ENCODE results near the gene LACTB. TPM values are rescaled to one million over a fixed set of nuclear protein-coding genes. Genes with fewer than 3 reads are reported as not detected.

LACTB gene
- polyA plus RNA-seq, 1 donor from 2014 or later, result 24.3 TPM

DNA sequence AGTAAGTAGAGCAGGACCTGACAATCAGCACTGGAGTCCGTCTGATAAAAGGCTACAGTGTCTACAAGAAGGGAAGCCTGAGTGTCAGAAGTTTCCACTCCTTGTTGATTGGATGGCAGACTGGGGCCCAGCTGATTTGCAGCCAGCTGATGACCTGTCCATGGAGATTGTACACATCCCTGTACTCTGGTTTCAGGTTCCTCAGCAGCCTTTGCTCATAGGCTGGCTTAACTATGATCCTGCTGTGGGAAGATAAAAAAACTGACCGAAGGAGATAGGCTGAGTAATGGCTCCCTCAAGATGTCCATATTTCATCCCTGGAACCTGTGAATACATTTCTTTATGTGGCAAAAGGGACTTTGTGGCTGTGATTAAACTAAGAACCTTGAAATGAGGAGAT, 11.7 kb upstream of the LACTB start:
- Histone ChIP-seq H2AFZ (ENCODE audit: low read depth, low read length) (no peak overlapping the region), H3K9ac (ENCODE audit: low read length) (no peak overlapping the region), H3K79me2 (replicated peaks; ENCODE audit: insufficient read depth, low read length) (no peaks in the 10 kb centered on the region), H4K20me1 (ENCODE audit: insufficient read depth) (no peaks in the 10 kb centered on the region), H3K9me3 (ENCODE audit: low read length) (no peaks in the 10 kb centered on the region), H3K9me2 (ENCODE audit: insufficient read depth, low read length) (no peaks in the 10 kb centered on the region), H3K27ac (ENCODE audit: low read length) (no peak overlapping the region), H3F3A (ENCODE audit: insufficient read depth, low read length, poor library complexity, severe bottlenecking) (no peaks in the 10 kb centered on the region), H3K4me3 (ENCODE audit: low read length) (no peak overlapping the region), H3K4me2 (ENCODE audit: low read length) (no peak overlapping the region), H3K27me3 (ENCODE audit: insufficient read depth, low read depth, low read length) (no peaks in the 10 kb centered on the region), H3K36me3 (ENCODE audit: insufficient read depth, low read length) (no peaks in the 10 kb centered on the region)
- TF ChIP-seq RAD21 (conservative IDR thresholded peaks at IDR 0.05) (no peak), POLR2AphosphoS5 (IDR thresholded peaks at IDR 0.05) (no peak), MXI1 (conservative IDR thresholded peaks at IDR 0.05; ENCODE audit: poor library complexity, severe bottlenecking) (no peak), EP300 (conservative IDR thresholded peaks at IDR 0.05; ENCODE audit: poor library complexity, severe bottlenecking) (no peak), EZH2 (IDR thresholded peaks at IDR 0.05; ENCODE audit: borderline replicate concordance, insufficient read depth, low read length, poor library complexity, severe bottlenecking) (no peak), TAF1 (IDR thresholded peaks at IDR 0.05; ENCODE audit: low read depth) (no peak), SMC3 (conservative IDR thresholded peaks at IDR 0.05; ENCODE audit: poor library complexity) (no peak)
- TF ChIP-seq, protein P1, sequence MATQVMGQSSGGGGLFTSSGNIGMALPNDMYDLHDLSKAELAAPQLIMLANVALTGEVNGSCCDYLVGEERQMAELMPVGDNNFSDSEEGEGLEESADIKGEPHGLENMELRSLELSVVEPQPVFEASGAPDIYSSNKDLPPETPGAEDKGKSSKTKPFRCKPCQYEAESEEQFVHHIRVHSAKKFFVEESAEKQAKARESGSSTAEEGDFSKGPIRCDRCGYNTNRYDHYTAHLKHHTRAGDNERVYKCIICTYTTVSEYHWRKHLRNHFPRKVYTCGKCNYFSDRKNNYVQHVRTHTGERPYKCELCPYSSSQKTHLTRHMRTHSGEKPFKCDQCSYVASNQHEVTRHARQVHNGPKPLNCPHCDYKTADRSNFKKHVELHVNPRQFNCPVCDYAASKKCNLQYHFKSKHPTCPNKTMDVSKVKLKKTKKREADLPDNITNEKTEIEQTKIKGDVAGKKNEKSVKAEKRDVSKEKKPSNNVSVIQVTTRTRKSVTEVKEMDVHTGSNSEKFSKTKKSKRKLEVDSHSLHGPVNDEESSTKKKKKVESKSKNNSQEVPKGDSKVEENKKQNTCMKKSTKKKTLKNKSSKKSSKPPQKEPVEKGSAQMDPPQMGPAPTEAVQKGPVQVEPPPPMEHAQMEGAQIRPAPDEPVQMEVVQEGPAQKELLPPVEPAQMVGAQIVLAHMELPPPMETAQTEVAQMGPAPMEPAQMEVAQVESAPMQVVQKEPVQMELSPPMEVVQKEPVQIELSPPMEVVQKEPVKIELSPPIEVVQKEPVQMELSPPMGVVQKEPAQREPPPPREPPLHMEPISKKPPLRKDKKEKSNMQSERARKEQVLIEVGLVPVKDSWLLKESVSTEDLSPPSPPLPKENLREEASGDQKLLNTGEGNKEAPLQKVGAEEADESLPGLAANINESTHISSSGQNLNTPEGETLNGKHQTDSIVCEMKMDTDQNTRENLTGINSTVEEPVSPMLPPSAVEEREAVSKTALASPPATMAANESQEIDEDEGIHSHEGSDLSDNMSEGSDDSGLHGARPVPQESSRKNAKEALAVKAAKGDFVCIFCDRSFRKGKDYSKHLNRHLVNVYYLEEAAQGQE (IDR thresholded peaks at IDR 0.05; ENCODE audit: borderline replicate concordance), result no peak
- TF ChIP-seq, protein P2, sequence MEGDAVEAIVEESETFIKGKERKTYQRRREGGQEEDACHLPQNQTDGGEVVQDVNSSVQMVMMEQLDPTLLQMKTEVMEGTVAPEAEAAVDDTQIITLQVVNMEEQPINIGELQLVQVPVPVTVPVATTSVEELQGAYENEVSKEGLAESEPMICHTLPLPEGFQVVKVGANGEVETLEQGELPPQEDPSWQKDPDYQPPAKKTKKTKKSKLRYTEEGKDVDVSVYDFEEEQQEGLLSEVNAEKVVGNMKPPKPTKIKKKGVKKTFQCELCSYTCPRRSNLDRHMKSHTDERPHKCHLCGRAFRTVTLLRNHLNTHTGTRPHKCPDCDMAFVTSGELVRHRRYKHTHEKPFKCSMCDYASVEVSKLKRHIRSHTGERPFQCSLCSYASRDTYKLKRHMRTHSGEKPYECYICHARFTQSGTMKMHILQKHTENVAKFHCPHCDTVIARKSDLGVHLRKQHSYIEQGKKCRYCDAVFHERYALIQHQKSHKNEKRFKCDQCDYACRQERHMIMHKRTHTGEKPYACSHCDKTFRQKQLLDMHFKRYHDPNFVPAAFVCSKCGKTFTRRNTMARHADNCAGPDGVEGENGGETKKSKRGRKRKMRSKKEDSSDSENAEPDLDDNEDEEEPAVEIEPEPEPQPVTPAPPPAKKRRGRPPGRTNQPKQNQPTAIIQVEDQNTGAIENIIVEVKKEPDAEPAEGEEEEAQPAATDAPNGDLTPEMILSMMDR (IDR thresholded peaks at IDR 0.05; ENCODE audit: poor library complexity, severe bottlenecking), result no peak

DNA sequence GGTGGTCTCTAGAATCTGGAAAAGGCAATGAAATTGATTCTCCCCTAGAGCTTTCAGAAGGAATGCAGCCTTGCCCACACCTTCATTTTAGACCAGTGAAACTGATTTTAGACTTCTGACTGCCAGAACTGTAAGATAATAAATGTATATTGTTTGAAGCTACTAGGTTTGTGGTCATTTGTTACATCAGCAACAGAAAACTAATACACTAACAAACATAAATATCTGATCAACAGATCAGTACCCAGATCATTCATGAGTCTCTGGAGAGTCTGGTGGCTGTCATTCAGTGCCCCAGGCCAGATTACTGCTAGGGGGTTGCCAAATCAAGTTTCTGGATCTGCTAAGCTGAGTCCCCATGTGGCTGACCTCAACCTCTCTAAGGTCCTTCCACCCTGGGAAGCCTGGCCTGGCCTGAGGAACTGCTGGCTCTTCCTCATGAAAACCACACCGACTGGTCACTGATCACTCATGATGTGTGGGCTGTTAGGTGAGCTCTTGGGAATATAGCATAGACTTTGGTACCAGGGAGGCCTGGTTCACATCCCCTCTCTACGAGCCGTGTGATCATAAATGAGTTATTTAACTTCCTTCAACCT, 11.1 kb upstream of the LACTB start:
- no peaks in the 10 kb centered on the region for H3K27me3 ChIP-seq (ENCODE audit: insufficient read depth, low read depth, low read length)
- TF ChIP-seq MXI1 (conservative IDR thresholded peaks at IDR 0.05; ENCODE audit: poor library complexity, severe bottlenecking), result no peak
- TF ChIP-seq POLR2AphosphoS5 (IDR thresholded peaks at IDR 0.05), result no peak
- no peak for TF ChIP-seq EP300 (conservative IDR thresholded peaks at IDR 0.05; ENCODE audit: poor library complexity, severe bottlenecking)
- no peak for TF ChIP-seq EZH2 (IDR thresholded peaks at IDR 0.05; ENCODE audit: borderline replicate concordance, insufficient read depth, low read length, poor library complexity, severe bottlenecking)
- TF ChIP-seq, protein P2 (IDR thresholded peaks at IDR 0.05; ENCODE audit: poor library complexity, severe bottlenecking), result no peak
- no peak for TF ChIP-seq SMC3 (conservative IDR thresholded peaks at IDR 0.05; ENCODE audit: poor library complexity)
- TF ChIP-seq, protein P1 (IDR thresholded peaks at IDR 0.05; ENCODE audit: borderline replicate concordance), result no peak
- TF ChIP-seq TAF1 (IDR thresholded peaks at IDR 0.05; ENCODE audit: low read depth), result no peak
- TF ChIP-seq RAD21 (conservative IDR thresholded peaks at IDR 0.05), result no peak
- H3K36me3 ChIP-seq (ENCODE audit: insufficient read depth, low read length), result no peaks in the 10 kb centered on the region
- H3F3A ChIP-seq (ENCODE audit: insufficient read depth, low read length, poor library complexity, severe bottlenecking), result no peaks in the 10 kb centered on the region
- H3K4me3 ChIP-seq (ENCODE audit: low read length), result no peak overlapping the region
- H3K79me2 ChIP-seq (replicated peaks; ENCODE audit: insufficient read depth, low read length), result no peaks in the 10 kb centered on the region
- H3K4me2 ChIP-seq (ENCODE audit: low read length), result no peak overlapping the region
- H4K20me1 ChIP-seq (ENCODE audit: insufficient read depth), result no peaks in the 10 kb centered on the region
- no peak overlapping the region for H3K9ac ChIP-seq (ENCODE audit: low read length)
- H3K9me2 ChIP-seq (ENCODE audit: insufficient read depth, low read length), result no peaks in the 10 kb centered on the region
- H2AFZ ChIP-seq (ENCODE audit: low read depth, low read length), result no peak overlapping the region
- no peak overlapping the region for H3K27ac ChIP-seq (ENCODE audit: low read length)
- no peaks in the 10 kb centered on the region for H3K9me3 ChIP-seq (ENCODE audit: low read length)
